NCI-H226 (cell line): ENCODE results near the gene ONECUT2.
"Not testable (repeated sequence)": the region's sequence is repeated elsewhere in the genome, so short reads cannot be mapped to it uniquely, and the experiment has no call there.

Experiments used
- DNase-seq: peaks from one replicate; pipeline ENCODE4 v3.0.0-alpha.2; 2015

Gene ONECUT2

GRCh38 chr18:57434536-57435494, at the start of gene ONECUT2:
Gene ONECUT2 (plus strand): TSS chr18:57435374. CDS start chr18:57435717, 343 bp downstream.
- DNase-seq = peak; percentile 79

DNA sequence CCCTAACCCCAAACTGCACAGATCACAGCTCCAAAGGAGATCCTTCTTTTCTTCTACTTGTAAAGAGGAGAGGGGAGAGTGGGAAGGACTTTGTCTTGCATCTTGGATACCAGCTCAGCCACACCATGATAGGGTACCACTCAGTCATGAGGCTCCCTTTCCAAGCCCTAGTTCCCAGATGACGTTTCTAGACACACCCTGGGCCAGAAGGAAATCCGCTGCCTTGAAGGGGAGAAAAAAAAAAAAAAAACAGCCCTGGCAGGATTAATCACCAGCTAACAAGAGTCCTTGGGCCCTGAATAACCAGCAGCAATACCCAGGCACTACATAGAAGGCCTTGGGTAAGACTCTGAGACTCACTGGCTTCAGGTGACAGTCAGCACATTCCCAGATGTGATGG, 45.9 kb upstream of the ONECUT2 start:
- DNase-seq = no peak

- no peak for DNase-seq
Measured at GRCh38 chr18:57390044-57390443, 45.1 kb upstream of the ONECUT2 start.

DNA sequence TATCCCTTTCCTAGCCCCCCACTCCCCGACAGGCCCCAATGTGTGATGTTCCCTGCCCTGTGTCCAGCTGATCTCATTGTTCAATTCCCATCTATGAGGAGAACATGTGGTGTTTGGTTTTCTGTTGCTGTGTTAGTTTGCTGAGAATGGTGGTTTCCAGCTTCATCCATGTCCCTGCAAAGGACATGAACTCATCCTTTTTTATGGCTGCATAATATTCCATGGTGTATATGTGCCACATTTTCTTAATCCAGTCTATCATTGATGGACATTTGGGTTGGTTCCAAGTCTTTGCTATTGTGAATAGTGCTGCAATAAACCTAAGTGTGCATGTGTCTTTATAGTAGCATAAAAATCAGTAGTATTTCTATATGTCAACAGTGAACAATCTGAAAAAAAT, 40.4 kb upstream of the ONECUT2 start:
- DNase-seq = not testable (repeated sequence)

GRCh38 chr18:57396831-57397230, 38.3 kb upstream of the ONECUT2 start:
- not testable (repeated sequence) for DNase-seq

DNA sequence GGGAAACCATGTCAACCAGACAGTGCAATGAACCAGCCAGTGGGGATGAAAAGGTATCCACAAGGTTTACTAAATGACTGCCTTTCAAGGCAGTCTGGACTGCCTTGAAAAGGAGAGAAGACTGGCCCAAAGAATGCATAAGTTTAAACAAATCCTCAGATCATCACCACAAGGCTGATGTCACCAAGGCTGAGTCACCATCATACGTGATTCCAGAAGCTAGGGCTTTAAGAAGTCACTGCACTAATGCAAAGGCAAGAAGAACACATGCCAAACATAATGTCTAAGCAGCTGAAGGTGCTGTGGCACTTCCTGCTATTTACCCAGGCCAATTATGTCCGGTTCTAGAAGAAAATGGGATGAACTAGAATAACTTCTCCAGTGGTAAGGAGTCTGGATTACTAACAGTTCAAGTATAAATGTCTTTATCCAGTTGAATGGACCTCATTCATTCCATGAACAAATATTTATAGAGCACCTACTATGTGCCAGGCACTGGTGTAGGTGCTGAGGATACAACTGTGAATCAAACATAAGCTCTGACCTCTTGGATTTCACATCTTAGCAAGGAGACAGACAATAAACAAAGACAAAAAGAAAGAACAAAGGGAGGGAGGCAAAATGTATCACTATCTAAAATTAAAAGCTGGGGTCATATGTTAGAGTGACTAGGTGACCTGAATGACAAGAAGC, 37.6 kb upstream of the ONECUT2 start:
- DNase-seq = no peak

DNA sequence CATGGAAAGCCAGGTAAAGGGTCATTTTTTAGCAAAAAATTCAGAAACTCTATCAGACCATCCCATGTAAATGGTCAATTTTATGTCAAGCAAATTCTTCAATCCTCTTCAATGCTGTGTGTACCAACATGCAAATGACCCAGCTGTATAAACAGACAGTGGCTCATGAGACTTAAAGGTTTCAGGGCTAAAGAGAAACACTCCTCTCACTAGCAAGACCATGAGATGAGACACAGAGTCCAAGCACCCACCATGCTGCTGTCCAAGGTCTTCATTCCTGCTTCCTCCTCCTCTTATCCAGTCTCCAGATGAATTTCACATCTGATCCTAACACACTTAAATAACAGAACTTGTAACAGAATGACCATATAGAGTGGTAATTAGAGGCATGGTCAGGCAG, 30.8 kb upstream of the ONECUT2 start:
- no peak for DNase-seq

- DNase-seq = no peak
Measured at GRCh38 chr18:57409650-57410049, 25.5 kb upstream of the ONECUT2 start.

DNA sequence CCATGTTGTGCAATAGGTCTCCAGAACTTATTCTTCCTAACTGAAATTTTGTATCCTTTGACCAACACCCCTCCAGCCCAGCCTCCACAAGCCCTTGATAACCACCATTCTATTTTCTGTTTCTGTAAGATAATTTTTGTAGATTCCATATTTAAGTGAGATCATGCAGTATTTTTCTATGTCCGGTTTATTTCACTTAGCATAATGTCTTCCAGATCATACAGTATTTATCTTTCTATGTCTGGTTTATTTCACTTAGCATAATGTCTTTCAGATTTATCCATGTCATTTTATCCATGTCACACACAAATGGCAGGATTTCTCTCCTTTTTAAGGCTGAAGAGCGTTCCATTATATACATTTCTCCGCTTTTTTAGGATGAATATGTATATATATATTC, 24.4 kb upstream of the ONECUT2 start:
- no peak for DNase-seq

- DNase-seq = no peak
Measured at GRCh38 chr18:57416542-57416941, 18.6 kb upstream of the ONECUT2 start.

DNA sequence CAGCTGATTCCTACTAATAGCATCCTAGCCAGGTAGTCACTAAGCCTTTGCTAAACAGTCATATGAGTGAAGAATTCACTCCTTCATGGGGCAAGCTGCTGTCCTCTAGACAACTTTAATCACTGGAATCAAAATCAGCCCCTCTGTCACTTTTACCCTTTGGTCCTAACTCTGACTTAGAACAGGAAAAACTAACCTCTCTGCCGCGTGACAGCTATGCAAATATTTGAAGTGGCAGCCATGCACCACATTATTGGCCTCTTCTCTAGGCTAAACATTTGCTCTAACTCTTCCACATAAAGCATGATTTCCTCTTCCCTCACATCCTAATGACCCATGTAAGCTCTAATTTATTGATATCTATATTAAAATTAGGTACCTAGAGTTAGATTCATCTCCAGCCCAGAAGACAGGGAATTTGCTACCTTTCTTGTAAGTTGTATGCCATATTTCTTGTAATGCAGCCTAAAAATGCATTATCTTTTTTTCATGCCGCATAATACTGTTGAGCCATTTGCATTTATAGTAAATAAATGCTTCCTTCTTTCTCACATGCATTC, 12.8 kb upstream of the ONECUT2 start:
- no peak for DNase-seq

DNA sequence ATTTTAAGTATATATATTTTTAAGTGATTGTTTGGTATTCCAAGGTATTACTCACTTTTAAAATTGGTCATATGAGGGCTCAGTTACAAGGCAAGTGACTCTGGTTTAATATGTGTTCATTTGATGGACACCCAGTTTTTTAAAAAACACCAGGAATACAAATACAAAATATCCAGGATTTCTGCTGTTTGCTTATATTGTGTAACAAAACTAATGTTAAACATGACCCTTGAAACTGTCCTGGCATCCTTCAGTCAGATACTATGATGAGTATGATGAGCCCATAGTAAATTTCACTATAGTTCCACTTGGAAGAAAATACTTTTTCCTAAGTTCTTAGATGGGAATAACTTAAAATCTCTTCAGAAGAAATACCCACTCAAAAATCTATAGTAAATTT, 11.4 kb upstream of the ONECUT2 start:
- no peak for DNase-seq

- no peak for DNase-seq
Measured at GRCh38 chr18:57425096-57425495, 10.1 kb upstream of the ONECUT2 start.

DNA sequence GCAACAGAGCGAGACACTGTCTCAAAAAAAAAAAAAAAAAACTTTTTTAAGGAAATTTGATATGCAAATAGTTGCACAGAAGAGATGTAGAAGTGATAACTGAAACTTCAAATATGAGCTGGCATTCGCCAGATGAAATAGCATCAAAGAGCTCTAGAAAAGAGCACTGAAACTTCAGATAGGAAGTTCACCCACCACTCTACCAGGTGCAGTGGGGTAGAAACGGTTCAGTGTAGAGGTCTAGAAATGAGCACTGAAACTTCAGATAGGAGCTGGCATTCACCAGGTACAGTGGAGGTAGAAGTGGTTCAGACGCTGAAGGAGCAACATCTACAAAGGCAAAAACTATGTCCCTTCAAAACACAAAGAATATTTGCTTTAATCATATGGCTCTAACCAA, 9.0 kb upstream of the ONECUT2 start:
- DNase-seq = no peak

DNA sequence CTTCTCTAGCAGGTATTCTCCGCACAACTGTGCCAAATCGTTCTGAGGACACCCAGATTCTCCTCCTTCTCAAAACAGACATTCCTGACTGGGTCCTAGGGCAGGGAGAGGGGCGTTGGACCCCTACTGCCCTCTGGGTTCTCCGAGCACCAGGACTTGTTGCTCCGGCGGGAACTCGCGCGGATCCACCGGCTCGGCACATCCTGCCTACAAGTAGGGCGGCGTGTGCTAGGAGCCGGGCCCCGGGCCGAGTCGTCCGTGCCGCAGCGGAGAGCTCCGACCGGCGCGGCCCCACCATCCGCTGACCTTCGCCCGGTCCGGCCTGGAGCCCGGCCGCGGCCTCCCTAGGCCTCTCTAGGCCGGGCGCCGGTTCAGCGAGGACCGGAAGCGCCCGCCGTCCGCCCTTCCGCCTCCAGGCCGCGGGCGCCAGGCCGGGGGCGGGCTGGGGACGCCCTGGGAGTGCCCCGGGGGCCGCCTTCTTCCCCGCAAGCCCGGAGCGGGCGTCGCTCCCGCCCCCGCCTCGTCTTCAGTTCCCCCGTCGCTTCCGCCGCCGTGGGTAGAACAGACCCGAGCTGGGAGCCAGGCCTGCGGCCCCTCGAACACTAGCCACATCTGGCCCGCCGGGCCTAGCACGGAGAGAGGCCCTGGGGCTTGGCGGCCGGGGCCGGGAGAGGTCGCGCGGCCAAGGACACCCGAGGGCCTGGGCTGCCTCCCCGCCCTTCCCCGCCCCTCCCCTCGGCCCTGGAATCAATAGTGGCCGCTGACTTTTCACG, 7.6 kb upstream of the ONECUT2 start:
- DNase-seq = no peak

DNA sequence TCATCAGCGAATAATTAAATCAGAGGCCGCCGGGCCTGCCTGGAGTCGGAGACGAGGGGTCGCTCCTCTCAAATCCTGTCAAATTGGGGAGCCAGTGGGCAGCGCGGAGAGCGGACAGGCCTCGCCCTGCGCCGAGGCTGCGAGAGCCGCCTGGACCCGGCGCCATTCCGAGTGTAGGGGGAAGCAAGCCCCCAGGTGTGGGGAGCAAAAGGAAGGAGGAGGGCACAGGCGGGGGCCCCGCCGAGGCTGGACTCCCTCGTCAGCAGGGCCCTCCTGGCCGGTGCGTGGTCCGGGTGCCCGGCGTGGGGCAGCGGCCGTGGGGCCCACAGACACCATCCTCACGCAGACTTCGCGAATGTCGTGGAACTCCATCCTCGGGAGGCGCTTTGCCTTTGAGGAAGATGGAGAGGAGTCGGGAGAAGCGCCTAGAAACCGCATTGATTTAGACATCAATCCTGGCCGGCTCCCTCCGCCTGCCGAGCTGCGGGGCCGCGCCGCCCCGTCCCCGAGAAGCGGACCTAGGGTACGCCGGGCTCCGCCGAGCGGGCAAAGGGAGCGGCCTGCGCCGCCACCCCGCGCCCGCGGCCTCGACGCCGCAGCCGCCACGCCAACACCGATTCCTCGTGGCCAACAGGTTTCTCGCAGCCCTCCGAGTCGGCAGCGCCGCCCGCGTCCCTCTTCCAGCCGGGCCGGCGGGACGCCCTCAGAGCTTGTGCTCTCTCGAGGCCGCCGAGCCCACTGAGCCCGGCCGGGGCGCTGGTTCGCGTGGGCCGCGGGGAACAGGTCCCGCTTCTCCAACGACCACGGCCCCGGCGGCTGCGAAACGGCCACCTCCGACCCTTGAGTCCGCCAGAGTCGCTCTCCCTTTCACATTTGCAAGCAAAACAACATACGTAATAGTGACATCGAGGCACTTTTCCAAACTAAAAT, 6.7 kb upstream of the ONECUT2 start:
- no peak for DNase-seq

- DNase-seq = no peak
Measured at GRCh38 chr18:57429167-57430078, 5.8 kb upstream of the ONECUT2 start.

DNA sequence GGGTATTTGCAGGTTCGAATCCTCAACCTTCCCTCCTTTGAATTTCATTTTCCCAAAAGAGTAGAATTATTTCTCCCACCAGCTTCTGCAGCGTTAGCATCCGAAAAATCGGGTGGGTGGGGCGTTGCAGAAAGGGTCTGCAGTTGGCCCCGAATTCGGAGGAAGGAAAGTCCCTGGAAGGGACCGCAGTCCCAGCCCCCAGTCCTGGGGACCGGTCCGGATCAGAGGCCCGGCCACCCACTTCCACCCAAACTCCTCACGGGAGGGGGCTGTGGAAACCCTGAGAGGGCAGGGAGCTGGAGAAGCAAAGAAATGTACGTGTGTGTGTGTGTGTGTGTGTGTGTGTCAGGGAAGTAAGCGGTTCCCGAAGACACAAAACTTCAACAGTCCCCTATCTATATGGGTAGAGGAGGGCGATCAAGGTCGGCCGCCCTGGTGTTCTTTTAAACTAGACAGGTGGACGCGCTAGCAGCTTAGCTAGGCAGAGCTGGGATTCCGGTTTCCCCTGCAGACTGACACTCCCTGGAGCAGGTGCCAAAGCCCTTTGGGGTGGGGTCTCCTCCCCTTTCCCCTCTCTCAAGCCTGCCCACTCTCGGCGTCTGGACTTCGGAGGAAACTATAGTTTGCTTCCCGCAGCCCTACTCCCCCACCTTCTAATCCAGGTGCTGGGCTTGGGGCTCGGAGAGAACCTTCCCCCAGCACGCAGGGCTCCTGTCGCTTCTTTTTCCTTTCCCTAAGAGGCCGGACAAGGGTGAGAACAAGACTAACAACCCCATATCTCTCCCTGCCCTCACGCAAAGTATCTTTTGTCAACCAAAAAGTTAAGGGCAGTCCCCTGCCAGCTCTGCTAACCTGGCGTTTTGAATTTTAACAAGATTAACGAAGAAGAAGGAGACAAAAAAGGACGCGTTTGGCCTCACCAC, 4.8 kb upstream of the ONECUT2 start:
- no peak for DNase-seq

GRCh38 chr18:57431002-57431382, 4.2 kb upstream of the ONECUT2 start:
- no peak for DNase-seq
